SHP77 (cell line): ENCODE measurements around the gene S100A3.
A peak's percentile ranks its signal among the peaks of the same experiment; 100 is the strongest.
"Not testable (repeated sequence)": the region's sequence is repeated elsewhere in the genome, so short reads cannot be mapped to it uniquely, and the experiment has no call there.

Experiments used
- DNase-seq, 2 experiments: peaks; one replicate each; lab custom pipeline; 2025; lab: John Stamatoyannopoulos, UW

Gene S100A3, protein sequence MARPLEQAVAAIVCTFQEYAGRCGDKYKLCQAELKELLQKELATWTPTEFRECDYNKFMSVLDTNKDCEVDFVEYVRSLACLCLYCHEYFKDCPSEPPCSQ

DNA sequence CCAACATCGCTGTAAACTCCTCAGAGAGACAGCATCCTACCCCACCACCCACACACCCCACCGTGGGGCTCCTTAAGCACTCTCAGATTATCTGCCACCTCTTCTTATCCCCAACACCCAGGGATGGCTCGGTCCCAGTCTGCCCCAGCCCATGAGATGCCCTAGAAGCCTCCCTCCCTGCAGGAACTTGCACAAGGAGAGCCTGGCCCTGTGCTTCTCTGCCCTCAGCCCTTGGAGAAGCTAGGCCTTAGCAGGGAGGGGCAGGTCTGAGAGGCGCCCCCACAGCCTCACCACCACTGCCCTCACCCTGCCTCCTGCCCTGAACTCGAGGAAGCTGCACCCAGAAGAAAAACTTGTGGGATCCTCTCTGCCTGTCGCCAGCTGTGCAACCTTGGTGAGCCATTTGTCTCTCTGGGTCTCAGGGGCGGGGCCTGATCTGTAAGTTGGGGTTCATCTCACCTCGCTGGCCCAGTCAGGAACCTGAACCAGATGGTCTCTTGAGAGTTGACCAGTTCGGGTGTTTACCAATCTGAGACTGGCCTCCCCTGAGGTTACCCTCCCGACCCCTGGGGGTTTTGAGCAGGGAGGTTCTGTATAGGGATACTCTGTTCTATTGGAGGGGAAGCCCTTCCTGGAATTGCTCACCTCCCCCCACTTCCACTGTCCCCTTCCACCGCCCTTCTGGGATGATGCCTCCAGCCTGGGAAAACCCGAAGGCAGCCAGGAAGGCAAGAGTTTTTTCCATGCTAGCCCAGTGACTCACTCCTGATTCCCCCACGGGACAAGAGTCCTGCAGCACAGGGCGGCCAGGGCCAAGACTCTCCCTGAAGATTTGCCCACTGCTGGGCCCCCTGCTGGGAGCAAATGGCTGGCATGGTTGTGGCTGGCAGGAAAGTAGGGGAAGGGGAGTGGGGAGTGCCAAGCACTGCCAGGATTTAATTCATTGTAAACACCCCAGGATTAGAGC is at the start of gene S100A3:
Gene S100A3 (minus strand): TSS at position 537 of the 967 bp plus-strand sequence. CDS start 773 bp downstream, outside the sequence.
- no peak for DNase-seq

DNA sequence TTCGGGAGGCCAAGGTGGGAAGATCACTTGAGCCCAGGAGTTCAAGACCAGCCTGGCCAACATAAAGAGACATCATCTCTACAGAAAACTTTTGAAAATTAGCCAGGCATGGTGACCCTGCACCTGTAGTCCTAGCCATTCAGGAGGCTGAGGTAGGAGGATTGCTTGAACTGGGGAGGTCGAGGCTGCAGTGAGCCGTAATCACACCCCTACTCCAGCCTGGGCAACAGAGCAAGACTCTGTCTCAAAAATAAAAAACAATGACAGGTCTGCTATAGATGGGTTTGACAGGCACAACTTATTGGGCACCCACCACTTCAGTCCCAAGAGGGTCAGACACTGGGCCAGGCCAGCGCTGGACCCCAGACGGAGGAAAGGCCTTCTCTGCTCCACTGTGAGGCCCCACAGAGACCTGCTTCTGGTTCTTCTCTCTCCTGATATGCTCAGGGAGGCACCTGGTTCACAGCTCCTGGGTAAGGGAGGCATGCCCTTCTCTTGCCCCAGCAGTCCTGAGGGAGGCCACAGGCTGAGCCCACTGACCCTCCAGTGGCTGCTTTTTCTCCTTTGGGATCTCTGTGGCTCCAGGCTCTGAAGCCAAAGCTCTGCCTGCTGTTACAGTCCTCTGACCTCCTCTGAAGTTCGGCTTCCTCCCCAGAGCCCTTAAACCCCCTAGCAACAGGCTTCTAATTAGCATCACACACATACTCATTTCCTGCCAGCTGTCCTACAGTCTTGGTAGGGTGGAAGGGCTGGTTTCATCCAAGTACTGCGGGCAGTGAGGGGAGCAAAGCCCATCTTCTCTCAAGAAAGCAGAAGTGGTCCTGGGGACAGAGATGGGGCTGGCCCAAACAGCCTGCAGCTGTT is 49.5 kb upstream of the S100A3 start:
- DNase-seq, result peak; percentile 42 to 59

DNA sequence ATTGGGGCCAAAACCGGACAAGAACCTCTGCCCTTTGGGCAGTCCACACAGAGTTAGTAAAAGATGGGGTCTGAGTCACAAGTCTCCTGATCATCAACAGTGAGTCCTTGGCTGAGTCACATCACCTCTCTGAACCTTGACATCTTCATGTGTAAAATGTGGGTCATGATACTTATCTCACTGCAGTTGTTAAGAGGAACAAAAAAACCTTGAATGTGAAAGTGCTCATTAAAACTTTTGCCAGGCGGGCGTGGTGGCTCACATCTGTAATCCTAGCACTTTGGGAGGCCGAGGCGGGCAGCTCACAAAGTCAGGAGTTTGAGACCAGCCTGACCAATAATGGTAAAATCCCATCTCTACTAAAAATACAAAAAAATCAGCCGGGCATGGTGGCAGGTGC is 48.1 kb upstream of the S100A3 start:
- DNase-seq, result no peak

DNA sequence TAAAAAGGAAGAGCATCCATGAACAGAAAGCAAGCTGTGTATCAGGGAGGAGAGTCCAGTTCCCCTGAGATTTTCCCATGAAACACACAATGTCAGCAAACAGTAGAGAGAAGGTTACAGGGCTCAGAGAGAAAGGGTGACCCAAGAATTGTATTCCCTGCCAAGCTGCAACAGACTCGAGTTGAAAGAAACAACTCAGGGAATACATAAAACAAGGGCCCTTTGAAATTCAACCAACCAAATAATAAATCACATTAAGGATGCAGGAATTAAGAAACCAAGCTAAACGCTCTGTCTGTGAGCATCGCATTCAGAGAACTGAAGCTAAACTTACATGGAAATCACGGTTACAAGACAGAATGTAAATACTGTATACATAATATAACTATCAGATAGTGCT is 43.7 kb upstream of the S100A3 start:
- DNase-seq, result no peak

DNA sequence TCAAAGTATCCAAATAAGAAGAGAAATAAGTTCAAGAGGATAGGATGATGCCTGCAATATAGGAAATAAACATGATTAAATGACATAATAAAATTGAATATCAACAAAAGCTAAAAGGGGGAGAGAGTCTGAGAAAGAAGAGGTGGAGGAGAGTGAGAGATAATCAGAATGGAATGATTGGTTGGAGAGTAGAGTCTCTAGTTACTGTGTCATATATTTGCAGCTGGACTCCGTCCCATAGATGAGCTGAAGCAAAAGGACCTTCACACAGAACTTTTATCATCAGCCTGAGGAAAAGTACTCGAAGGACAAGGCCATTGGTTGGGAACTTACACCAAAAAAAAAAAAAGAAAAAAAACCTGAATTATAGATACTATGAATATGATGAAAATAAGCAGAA is 39.4 kb upstream of the S100A3 start:
- DNase-seq, result no peak

DNA sequence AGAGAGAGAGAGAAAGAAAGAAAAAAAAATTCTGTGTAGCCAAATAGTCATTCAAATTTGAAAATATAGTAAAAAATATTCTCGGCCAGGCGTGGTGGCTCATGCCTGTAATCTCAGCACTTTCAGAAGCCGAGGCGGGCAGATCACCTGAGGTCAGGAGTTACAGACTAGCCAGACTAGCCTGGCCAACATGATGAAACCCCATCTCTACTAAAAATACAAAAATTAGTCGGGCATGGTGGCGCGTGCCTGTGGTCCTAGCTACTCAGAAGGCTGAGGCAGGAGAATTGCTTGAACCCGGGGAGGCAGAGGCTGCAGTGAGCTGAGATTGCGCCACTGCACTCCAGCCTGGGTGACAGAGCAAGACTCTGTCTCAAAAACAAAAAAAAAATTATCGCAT is 39.0 kb upstream of the S100A3 start:
- not testable (repeated sequence) for DNase-seq

DNA sequence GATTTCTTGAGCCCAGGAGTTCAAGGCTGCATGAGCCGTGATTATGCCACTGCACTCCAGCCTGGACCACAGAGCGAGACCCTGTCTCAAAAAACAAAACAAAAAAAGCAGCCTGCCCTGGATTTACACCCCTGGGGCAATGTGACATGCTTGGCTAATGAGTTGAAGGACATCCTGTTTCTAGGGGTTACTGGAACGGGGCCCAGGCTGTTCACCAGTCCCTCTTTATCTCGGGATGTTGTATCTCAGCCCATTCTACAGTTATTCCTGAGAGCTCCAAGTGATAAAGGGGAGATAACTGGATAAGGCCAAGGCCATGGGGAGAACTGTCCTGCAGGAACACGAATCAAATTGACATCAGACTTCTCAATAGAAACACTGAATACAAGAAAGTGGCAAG is 38.3 kb upstream of the S100A3 start:
- no peak for DNase-seq

DNA sequence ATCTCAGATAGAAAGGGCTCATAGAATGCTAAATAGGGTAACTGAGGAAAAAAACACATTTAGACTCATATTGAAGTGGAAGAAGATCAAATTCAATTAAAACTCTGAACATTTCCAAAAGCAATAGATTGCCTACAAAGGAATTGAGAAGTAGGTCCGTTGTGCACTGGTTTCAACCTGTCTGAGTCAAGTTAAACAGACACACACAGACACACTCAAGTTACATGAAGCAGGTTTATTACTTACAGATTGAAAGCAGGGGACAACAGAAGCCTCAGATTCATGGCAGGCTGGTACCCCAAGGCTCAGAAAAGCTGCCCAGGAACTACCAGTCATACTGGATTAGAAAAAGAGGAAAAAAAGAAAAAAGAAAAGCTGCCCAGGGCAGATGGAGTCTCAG is 37.3 kb upstream of the S100A3 start:
- DNase-seq, result no peak

DNA sequence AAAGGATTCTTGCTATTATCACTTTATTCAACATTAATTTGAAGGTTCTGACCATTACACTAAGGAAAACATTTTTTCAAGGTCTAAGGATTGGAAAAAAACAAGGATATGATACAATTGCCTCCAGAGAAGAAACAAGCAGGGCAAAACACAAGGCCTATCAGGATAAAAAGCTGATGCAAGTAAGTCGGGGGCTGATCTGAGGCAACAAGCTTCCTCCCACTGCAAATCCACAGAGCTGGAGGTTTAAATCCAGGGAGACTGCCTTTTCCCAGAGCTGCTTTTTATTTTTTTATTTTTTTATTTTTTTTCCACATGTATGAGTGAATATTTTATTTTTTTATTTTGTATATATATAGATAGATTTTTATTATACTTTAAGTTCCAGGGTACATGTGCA is 35.9 kb upstream of the S100A3 start:
- DNase-seq, result no peak

DNA sequence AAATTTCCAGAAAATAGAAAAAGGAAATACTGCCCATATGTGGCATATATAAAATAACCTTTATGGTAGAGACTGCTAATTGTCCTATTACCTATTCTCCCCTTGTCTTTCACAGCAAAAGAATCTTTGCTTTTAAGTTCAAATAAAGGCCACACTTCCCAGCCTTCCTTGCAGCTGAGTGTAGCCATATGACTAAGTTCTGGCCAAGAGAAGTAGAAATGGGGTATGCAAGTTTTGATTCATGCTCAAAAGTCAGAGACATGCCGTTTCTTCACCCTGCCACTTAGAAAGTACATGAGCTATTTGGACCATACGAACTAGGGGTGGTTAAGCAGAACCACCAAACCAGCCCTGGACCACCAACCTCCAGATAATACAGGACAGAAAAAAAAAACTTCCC is 34.9 kb upstream of the S100A3 start:
- DNase-seq, result no peak

DNA sequence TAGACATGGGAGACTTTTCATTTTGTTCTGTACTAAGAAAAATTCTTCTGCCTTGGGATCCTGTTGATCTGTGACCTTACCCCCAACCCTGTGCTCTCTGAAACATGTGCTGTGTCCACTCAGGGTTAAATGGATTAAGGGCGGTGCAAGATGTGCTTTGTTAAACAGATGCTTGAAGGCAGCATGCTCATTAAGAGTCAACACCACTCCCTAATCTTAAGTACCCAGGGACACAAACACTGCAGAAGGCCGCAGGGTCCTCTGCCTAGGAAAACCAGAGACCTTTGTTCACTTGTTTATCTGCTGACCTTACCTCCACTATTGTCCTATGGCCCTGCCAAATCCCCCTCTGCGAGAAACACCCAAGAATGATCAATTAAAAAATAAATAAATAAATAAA is 34.5 kb upstream of the S100A3 start:
- not testable (repeated sequence) for DNase-seq

DNA sequence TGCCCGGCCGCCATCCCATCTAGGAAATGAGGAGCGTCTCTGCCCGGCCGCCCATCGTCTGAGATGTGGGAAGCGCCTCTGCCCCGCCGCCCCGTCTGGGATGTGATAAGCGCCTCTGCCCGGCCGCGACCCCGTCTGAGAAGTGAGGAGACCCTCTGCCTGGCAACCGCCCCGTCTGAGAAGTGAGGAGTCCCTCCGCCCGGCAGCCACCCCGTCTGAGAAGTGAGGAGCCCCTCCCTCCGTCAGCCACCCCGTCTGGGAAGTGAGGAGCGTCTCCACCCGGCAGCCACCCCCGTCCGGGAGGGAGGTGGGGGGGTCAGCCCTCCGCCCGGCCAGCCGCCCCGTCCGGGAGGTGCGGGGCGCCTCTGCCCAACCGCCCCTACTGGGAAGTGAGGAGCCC is 33.8 kb upstream of the S100A3 start:
- DNase-seq, result not testable (repeated sequence)

DNA sequence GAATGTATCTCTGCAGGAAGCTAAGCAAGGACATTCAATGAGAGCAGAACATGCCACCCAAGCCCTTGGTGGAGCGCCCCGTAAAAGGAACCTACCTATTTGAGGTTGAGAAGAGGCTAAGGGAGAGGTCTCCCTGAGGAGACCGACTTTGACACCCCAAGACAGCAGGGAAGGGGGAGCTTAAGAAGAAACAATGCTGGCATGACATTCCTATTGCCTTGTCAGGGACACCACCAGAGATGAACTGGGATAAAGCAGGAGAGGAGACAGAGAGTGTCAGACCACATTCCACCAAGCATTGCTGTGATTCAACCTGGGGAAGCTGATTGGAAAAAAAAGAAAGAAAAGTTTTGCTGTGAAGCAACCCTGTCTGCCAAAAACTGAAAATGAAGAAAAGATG is 29.9 kb upstream of the S100A3 start:
- no peak for DNase-seq

DNA sequence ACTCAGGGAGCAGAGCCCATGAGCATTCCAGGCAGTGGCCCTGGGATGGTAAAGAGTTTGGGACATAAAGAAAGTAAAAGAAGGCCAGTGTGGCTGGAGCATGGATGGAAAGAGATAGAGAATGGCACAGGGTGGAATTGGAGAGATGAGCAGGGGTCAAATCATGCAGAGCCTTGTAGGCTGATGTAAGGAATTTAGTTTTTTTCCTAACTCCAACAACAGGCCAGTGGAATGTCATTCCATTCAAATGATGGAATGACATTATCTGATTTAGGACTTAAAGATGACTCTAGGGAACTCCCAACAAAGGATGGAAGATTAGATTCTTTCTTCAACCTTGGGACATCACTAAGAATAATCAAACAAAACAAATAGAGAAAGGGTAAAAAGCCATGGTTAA is 29.4 kb upstream of the S100A3 start:
- DNase-seq, result no peak

DNA sequence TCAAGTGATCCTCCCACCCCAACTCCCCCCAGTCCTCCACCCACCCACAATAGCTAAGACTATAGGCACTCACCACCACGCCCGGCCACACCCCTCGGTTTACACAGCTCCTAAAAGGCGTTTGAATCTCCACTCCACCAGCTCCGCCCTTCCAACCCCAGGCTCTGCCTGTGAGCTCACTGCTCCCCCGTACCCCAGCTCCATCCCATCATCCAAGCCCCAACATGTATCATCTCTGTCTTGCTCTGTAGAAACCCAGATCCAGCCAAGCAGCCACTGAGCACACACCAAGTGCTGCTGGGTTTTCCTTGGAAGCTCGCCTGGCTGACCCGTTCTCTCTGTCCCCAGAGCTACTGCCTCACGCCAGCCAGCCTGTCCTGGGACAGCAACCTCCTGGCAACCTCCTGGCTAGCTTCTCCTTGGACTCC is 28.6 kb upstream of the S100A3 start:
- DNase-seq, result no peak

DNA sequence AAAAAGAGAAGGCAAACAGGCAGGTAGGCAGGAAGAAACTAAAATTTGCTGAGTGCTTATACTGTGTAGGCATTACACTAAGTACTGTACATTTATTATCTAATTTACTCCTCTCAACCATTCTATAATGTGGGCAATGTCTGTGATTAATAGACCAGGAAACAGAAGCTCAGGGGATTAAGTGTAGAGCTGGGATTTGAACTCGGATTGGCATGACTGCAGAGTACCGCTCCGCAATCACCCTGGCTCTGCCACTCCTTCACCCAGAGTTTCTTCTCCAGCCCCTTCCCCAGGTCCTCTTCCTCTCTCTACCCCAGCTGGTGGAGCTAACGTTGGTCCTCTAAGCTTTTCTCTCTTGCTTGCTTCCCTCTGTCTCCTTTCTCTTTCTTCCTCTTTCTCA is 28.1 kb upstream of the S100A3 start:
- no peak for DNase-seq

DNA sequence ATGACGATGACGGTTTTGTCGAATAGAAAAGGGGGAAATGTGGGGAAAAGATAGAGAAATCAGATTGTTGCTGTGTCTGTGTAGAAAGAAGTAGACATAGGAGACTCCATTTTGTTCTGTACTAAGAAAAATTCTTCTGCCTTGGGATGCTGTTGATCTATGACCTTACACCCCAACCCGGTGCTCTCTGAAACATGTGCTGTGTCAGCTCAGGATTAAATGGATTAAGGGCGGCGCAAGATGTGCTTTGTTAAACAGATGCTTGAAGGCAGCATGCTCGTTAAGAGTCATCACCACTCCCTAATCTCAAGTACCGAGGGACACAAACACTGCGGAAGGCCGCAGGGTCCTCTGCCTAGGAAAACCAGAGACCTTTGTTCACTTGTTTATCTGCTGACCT is 26.4 kb upstream of the S100A3 start:
- DNase-seq, result not testable (repeated sequence)

DNA sequence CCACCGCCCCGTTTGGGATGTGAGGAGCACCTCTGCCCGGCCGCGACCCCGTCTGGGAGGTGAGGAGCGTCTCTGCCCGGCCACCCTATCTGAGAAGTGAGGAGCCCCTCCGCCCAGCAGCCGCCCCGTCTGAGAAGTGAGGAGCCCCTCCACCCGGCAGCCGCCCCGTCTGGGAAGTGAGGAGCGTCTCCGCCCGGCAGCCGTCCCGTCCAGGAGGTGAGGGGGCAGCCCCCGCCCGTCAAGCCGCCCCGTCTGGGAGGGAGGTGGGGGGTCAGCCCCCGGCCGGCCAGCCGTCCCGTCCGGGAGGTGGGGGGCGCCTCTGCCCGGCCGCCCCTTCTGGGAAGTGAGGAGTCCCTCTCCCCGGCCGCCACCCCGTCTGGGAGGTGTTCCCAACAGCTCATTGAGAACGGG is 26.0 kb upstream of the S100A3 start:
- not testable (repeated sequence) for DNase-seq

DNA sequence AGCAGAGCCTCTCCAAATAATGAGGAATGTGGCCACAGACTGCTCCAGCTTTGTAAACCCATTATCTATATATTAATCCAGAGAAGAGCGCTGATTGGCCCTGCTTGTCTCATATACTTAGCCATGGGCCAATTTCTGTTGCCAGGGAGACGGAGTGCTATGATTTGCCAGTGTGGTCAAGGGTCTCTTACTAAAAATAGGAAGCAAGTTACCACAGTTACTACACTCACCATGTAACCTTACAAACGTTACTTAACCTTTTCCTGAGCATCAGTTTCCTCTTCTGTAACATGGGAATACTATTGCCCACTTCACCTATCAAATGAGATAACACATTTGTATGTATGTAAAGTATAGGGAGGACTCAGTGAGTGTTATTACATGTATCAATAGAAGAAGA is 24.3 kb upstream of the S100A3 start:
- DNase-seq, result no peak

DNA sequence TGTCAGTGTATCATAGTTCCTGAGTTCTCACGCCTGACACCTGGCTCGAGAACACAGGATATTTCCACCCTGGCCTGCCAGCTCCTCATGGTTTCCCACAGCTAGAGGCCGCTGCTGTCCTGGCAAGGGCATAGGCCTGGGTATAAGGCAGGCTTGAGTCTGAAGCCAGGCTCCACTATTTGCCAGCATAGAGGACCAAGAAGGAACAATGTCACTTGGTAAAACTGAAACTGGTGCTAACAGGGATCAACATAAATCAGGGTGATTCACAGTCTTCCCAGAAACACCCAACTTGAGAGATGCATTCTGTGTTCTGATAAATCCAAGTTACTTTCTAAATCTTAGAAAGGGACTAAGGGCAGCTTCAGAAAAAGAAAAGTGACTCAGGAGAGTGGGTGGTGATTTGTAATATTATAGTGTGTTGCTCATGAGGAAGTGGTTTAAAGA is 23.5 kb upstream of the S100A3 start:
- peak; percentile 84 to 89 for DNase-seq

DNA sequence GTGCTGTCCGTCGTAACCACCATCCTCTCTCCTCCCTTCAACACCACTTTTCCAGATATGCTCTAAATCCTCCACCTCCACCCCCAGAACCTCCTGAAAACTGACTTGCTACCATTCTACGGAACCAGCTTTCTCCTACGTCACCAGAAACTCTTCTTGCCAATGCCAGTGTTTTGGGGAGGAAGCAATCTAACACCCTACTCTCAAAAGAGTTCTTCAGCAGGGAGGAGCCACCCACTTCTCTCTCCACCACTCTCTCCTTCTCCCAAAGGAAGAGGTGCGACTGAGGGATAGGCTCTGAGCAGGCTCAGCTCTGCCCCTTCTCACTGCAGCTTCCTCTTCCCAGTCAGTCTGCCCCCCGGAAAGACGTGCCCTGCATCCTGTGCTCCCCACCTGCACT is 22.6 kb upstream of the S100A3 start:
- no peak for DNase-seq

DNA sequence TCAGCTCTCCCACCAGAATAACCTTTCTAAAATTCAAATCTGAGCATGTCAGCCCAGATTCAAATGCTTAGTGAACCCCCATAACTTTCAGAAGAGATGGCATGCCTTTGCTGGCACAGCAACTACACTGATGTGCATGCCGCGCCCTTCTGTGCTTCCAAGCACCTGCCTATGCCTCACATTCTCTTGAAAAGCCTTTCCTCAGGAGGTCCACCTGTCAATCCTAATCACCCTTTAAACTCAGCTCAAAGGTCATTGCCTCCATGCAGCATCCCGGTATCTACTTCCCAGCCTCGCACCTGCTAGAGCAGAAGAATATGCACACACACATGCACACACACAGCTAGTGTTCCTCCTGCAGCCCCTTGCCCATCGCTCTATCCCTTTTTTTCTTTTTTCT is 21.8 kb upstream of the S100A3 start:
- DNase-seq, result no peak

DNA sequence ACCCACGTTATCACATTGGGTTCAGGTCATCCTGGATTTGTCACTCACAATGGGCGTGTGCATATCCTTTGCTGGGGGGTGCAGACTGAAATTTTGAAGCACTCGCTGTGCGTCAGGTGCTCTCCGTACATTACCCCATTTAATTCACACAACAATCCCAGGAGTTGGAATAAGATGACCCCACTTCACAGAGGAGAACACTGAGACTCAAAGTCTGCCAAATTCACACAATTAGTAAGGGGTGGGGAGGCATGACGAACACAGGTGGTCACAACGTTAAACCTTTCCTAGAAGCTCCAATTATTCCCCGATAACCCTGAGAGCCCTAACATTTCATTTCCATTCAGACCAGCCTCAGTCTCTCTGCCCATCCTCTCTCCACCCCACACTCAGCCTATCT is 20.4 kb upstream of the S100A3 start:
- DNase-seq, result no peak
